Measurements from ENCODE around the gene XPO4. TPM values are rescaled to one million over a fixed set of nuclear protein-coding genes. Genes with fewer than 3 reads are reported as not detected.
"Not testable (repeated sequence)": the region's sequence is repeated elsewhere in the genome, so short reads cannot be mapped to it uniquely, and the experiment has no call there.

The XPO4 gene
- 18.6 TPM for polyA plus RNA-seq (2013, experiment 1 of 2)
- 17.2 TPM for polyA plus RNA-seq (2013, experiment 2 of 2)

DNA sequence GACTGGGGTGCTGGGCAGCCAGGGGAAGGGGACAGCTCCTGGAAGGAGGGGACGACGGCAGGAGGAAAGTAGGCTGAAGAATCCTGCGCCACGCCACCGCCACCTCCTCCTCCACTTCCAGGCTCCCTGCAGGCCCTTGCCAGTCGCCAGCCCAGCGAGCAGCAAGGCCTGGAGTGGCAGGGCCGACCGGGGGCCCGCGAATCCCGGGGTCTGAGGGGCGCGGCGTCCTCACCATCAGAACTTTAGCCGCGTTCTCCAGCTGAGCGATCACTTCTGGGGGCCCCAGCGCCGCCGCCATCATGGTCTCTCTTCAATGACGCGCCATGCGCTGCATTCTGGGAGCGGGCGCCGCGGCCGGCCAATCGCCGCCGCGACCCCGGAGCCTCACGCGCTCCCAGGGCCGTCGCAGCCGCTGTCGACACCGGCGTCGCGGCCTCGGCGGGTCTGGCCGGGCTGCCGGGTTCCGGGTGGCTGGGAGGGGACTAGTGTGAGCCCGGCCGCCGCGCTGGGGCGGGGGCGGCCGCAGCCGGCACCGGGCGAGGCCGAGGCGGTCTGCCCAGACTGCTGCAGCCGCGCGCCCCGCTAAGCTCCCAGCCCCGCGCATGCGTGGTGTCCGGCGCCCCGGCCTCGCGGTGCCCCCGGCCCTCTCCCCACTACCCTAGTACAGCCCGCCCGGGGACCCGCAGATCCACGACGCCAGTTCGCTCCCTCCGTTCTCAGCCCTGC is at the start of gene XPO4:
Gene XPO4 (minus strand): TSS at position 309 of the 726 bp plus-strand sequence. CDS start 8 bp downstream, at position 301.
- Histone ChIP-seq H3K36me3 (ENCODE audit: insufficient read depth, low read length) (peaks cover 23% of the 10 kb centered on the region), H3K9me3 (ENCODE audit: insufficient read depth, low read depth, low read length) (no peaks in the 10 kb centered on the region), H3K27ac (ENCODE audit: low read depth, low read length) (peak within 1 kb of the TSS; percentile 92), H3K27me3 (ENCODE audit: insufficient read depth, low read length) (no peaks in the 10 kb centered on the region), H3K4me1 (ENCODE audit: insufficient read depth, low read length) (peaks cover 8% of the 10 kb centered on the region), H3K9ac (ENCODE audit: low read depth, low read length) (peak within 1 kb of the TSS; percentile 98), H3K4me3 (ENCODE audit: low read length) (peak within 1 kb of the TSS; percentile 99)
- WGBS, result under 1% methylated on average over 81 of the region's 81 CpGs

DNA sequence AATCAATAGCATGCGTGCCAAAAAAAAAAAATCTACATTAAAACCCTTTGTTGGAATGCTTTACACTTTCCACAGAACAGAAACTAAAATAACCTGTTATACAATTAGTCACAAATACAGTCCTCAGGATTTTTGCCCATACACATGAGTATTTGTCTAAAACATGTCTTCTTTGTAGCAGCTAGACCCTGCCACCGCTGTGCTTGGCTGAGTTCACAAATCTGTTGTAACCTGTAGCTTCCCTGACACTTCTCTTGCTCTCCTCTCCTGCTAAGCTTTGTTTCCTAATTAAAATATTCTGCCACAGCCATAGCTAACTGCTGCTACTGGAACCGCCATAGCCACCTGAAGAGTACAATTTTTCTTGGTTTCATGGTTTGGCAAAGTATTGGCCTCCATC is 45.5 kb upstream of the XPO4 start:
- not testable (repeated sequence) for H3K9me3 ChIP-seq (ENCODE audit: insufficient read depth, low read depth, low read length); H3K4me3 ChIP-seq (ENCODE audit: low read length); H3K9ac ChIP-seq (ENCODE audit: low read depth, low read length); H3K4me1 ChIP-seq (ENCODE audit: insufficient read depth, low read length); H3K27ac ChIP-seq (ENCODE audit: low read depth, low read length); H3K36me3 ChIP-seq (ENCODE audit: insufficient read depth, low read length)
- 86% methylated on average over 3 of the region's 3 CpGs for WGBS
- peaks cover 28% of the 10 kb centered on the region for H3K27me3 ChIP-seq (ENCODE audit: insufficient read depth, low read length)

DNA sequence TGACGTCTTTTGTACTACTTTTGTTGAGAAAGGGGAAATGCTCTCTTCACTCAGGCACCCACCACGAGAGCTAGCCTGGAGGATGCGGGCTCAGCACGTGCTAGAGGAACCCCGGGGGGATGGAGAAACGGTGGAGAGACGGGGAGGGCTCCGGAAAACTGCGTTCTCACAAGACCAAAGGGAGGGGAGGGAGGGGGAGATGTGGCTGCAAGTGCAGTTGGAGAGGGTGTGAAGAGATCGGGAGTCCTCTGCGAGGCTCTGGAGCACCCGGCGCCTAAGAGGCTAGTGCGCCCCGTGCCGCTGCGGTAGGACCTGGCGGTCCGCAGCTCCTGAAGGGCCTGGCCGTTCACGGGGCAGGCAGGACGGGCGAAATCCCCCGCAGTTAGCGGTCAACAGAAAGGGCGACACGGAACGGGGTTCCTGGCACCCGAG is 43.4 kb upstream of the XPO4 start:
- Histone ChIP-seq H3K36me3 (ENCODE audit: insufficient read depth, low read length) (no peaks in the 10 kb centered on the region), H3K4me1 (ENCODE audit: insufficient read depth, low read length) (no peaks in the 10 kb centered on the region), H3K27ac (ENCODE audit: low read depth, low read length) (no peak overlapping the region), H3K27me3 (ENCODE audit: insufficient read depth, low read length) (peaks cover 28% of the 10 kb centered on the region), H3K4me3 (ENCODE audit: low read length) (peak overlapping the region; percentile 41), H3K9me3 (ENCODE audit: insufficient read depth, low read depth, low read length) (no peaks in the 10 kb centered on the region), H3K9ac (ENCODE audit: low read depth, low read length) (0 out of 2 replicates have a peak overlapping the region, but pooled peaks have one; percentile 9)
- WGBS, result 7% methylated on average over 29 of the region's 29 CpGs

DNA sequence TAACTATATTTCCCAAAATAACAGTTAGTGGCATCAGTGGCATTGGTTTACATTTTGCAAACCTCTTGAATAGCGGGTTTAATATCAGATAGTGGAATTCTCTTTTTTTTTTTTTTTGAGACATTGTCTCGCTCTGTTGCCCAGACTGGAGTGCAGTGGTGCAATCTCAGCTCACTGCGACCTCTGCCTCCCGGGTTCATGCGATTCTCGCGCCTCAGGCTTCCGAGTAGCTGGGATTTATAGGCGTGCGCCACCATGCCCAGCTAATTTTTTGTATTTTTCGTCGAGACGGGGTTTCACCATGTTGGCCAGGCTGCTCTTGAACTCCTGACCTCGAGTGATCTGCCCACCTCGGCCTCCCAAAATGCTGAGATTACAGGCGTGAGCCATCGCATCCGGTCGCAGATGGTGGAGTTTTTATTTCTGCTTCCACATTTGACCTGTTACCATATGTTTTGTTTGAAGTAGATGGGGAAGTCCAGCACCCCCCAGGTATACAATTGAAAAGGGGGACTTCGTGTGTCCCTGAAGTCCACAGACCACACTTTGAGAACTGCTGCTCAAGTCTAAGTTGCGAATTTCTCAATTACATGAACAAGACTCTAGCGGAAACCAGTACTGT is 40.5 kb upstream of the XPO4 start:
- WGBS, result 92% methylated on average over 22 of the region's 22 CpGs
- Histone ChIP-seq H3K4me3 (ENCODE audit: low read length) (no peak overlapping the region), H3K4me1 (ENCODE audit: insufficient read depth, low read length) (peaks cover 13% of the 10 kb centered on the region), H3K27ac (ENCODE audit: low read depth, low read length) (no peak overlapping the region), H3K27me3 (ENCODE audit: insufficient read depth, low read length) (peaks cover 28% of the 10 kb centered on the region), H3K9ac (ENCODE audit: low read depth, low read length) (no peak overlapping the region), H3K36me3 (ENCODE audit: insufficient read depth, low read length) (no peaks in the 10 kb centered on the region), H3K9me3 (ENCODE audit: insufficient read depth, low read depth, low read length) (no peaks in the 10 kb centered on the region)

DNA sequence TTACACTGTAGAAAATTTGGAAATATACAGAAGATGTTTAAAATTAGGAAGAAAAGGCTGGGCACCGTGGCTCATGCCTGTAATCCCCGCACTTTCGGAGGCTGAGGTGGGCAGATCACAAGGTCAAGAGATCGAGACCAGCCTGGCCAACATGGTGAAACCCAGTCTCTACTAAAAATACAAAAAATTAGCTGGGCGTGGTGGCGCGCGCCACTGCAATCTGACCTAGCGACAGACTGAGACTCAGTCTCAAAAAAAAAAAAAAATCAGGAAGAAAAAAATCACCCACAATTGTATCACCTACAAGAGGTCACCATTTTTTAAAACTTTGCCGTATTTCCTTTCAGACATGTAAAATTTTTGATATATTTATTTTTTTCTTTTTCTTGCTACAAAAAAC is 38.0 kb upstream of the XPO4 start:
- H3K9me3 ChIP-seq (ENCODE audit: insufficient read depth, low read depth, low read length); H3K27ac ChIP-seq (ENCODE audit: low read depth, low read length): not testable (repeated sequence)
- 97% methylated on average over 9 of the region's 10 CpGs for WGBS

DNA sequence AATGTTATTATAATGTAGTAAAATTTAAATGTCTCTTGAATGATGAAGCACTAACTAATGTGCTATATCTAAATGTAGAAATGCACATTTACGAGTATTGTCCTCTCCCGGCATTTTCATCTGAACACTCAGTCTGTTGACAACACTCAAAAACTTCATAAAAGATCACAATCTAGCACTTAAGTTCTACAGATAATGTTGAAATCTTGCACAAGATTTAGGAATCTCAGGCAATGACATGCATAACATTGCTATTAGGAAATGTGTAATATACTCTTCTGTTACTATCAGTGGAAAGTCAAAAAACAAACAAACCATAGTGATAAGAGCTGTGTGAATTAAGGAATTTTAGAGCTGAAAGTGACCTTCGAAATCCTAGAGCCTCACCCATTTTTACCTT is 37.5 kb upstream of the XPO4 start:
- Histone ChIP-seq H3K9ac (ENCODE audit: low read depth, low read length) (no peak overlapping the region; the same call in 1 of the 2 replicates), H3K27me3 (ENCODE audit: insufficient read depth, low read length) (peaks cover 7% of the 10 kb centered on the region), H3K27ac (ENCODE audit: low read depth, low read length) (no peak overlapping the region), H3K4me3 (ENCODE audit: low read length) (no peak overlapping the region), H3K4me1 (ENCODE audit: insufficient read depth, low read length) (peaks cover 13% of the 10 kb centered on the region), H3K36me3 (ENCODE audit: insufficient read depth, low read length) (no peaks in the 10 kb centered on the region), H3K9me3 (ENCODE audit: insufficient read depth, low read depth, low read length) (no peaks in the 10 kb centered on the region)
- 95% methylated on average over 2 of the region's 3 CpGs for WGBS

More for the DNA sequence above, 38.0 kb upstream of the XPO4 start:
- H3K4me1 ChIP-seq (ENCODE audit: insufficient read depth, low read length), result peaks cover 13% of the 10 kb centered on the region
- H3K9ac ChIP-seq (ENCODE audit: low read depth, low read length); H3K36me3 ChIP-seq (ENCODE audit: insufficient read depth, low read length); H3K4me3 ChIP-seq (ENCODE audit: low read length): not testable (repeated sequence)
- H3K27me3 ChIP-seq (ENCODE audit: insufficient read depth, low read length), result peaks cover 11% of the 10 kb centered on the region

DNA sequence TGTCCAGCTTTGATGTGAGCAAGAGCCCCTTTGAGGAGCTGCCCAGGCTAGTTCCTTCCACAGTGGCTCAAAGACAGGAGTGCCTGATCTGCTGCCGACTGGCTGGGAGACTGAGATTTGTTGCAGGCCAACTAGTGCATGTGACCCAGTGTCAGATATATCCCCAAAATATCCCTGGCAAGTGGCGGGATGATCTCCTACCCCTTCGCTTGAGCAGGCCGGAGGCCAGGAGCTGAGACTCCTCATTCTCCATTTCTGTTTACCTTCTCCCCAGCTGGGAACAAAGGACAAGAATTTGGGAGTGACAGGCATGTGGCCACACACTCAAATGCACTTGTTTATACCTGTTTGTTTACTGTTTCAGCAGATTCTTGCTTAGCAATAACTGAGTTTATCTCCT is 37.1 kb upstream of the XPO4 start:
- 71% methylated on average over 4 of the region's 4 CpGs for WGBS
- no peaks in the 10 kb centered on the region for H3K36me3 ChIP-seq (ENCODE audit: insufficient read depth, low read length)
- peaks cover 3% of the 10 kb centered on the region for H3K27me3 ChIP-seq (ENCODE audit: insufficient read depth, low read length)
- no peak overlapping the region; the same call in 1 of the 2 replicates for H3K9ac ChIP-seq (ENCODE audit: low read depth, low read length)
- H3K27ac ChIP-seq (ENCODE audit: low read depth, low read length), result no peak overlapping the region
- H3K4me3 ChIP-seq (ENCODE audit: low read length), result no peak overlapping the region
- no peaks in the 10 kb centered on the region for H3K9me3 ChIP-seq (ENCODE audit: insufficient read depth, low read depth, low read length)
- peaks cover 13% of the 10 kb centered on the region for H3K4me1 ChIP-seq (ENCODE audit: insufficient read depth, low read length)

DNA sequence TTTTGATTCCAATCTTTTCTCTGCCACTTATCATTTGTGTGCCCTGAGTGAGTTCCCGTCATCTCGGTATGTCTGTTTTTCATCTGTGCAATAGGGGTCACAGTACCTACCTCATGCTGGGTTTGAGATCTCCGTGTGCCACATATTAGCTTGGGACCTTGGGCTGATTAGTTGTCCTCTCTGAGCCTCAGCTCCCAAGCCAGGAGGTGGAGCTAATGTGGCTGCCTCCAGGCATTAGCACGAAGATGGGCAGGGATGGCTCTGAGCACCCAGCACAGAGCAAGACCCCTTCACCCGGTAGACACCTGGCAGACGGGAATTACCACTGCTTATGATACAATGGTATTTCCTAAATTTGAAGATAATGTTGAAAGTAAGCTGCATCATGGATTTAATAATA is 35.8 kb upstream of the XPO4 start:
- no peaks in the 10 kb centered on the region for H3K36me3 ChIP-seq (ENCODE audit: insufficient read depth, low read length)
- H3K27ac ChIP-seq (ENCODE audit: low read depth, low read length), result no peak overlapping the region
- peaks cover 13% of the 10 kb centered on the region for H3K4me1 ChIP-seq (ENCODE audit: insufficient read depth, low read length)
- H3K27me3 ChIP-seq (ENCODE audit: insufficient read depth, low read length), result no peaks in the 10 kb centered on the region
- no peaks in the 10 kb centered on the region for H3K9me3 ChIP-seq (ENCODE audit: insufficient read depth, low read depth, low read length)
- H3K4me3 ChIP-seq (ENCODE audit: low read length), result no peak overlapping the region
- WGBS, result 85% methylated on average over 6 of the region's 6 CpGs
- no peak overlapping the region for H3K9ac ChIP-seq (ENCODE audit: low read depth, low read length)

DNA sequence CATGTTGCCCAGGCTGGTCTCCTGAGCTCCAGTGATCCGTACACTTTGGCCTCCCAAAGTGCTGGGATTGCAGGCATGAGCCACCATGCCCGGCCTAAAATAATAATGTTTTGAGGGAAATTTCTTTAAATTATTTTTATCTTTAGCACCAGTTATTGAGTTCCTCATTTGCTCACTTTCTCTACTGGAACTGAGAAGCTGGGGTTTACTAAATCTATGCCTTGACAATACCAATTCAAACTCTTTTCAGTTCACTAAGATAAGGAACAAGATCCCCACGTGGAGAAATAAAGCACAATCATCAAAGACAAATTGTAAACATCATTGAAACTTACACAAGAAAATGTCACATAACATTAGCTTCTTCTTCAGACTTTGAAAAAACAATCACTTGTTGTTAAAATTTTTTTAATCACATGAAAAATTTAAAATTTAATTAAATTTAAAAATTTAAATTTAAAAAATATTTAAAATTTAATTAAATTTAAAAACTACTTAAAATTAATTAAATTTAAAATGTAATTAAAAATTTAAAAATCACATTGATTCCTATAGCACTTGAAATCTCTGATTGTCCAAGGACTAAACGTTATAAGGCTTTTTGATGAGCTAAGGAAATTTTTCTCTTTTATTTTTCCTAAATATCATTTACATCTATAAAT is 25.2 kb upstream of the XPO4 start:
- no peaks in the 10 kb centered on the region for H3K27me3 ChIP-seq (ENCODE audit: insufficient read depth, low read length)
- WGBS, result 94% methylated on average over 3 of the region's 4 CpGs
- H3K4me1 ChIP-seq (ENCODE audit: insufficient read depth, low read length), result no peaks in the 10 kb centered on the region
- H3K36me3 ChIP-seq (ENCODE audit: insufficient read depth, low read length), result no peaks in the 10 kb centered on the region
- no peak overlapping the region for H3K27ac ChIP-seq (ENCODE audit: low read depth, low read length)
- no peaks in the 10 kb centered on the region for H3K9me3 ChIP-seq (ENCODE audit: insufficient read depth, low read depth, low read length)
- H3K9ac ChIP-seq (ENCODE audit: low read depth, low read length), result no peak overlapping the region
- H3K4me3 ChIP-seq (ENCODE audit: low read length), result no peak overlapping the region

DNA sequence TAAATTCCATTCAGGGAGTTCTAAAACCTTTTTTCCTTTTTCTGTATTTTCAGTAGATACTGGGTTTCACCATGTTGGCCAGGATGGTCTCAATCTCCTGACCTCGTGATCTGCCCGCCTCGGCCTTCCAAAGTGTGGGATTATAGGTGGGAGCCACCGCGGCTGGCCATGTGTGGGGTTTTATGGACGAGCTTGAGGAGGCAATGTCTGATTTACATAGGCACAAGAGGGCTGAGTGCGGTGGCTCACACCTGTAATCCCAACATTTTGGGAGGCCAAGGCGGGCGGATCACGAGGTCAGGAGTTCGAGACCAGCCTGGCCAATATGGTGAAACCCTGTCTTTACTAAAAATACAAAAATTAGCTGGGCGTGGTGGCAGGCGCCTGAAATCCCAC is 22.8 kb upstream of the XPO4 start:
- H3K27ac ChIP-seq (ENCODE audit: low read depth, low read length); H3K9ac ChIP-seq (ENCODE audit: low read depth, low read length); H3K36me3 ChIP-seq (ENCODE audit: insufficient read depth, low read length); H3K4me1 ChIP-seq (ENCODE audit: insufficient read depth, low read length); H3K27me3 ChIP-seq (ENCODE audit: insufficient read depth, low read length); H3K9me3 ChIP-seq (ENCODE audit: insufficient read depth, low read depth, low read length); H3K4me3 ChIP-seq (ENCODE audit: low read length): not testable (repeated sequence)
- 87% methylated on average over 13 of the region's 13 CpGs for WGBS

DNA sequence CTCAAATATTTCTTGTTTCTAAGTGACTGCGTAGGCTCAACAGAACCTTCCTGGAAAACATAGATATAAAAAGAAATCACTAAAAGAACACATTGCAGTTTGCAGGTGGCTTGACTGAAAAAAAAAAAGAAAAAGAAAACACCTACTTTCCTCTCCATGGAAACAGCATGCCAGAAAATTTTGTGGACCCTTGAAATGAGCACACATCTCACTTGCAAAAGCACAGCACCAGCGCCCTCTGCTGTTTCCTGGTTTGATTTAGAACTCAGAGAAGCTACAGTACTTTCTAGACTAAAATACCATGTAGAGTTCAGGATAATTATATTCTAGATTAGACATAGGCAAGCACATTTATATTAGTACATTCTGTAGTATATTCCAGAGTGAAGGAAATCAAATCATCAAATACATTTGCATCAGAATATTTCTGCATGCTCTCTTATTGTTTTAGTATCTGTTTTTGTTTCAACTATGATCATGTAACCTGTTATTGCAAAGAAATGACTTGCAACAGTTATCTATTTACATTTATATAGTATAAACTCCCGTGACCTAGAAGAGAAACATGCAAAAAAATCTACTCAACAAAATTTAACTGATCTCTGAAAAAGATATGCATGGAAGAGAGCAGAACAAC is 22.3 kb upstream of the XPO4 start:
- WGBS, result 33% methylated on average over 3 of the region's 3 CpGs
- H3K36me3 ChIP-seq (ENCODE audit: insufficient read depth, low read length), result no peaks in the 10 kb centered on the region
- H3K9ac ChIP-seq (ENCODE audit: low read depth, low read length), result no peak overlapping the region
- H3K27me3 ChIP-seq (ENCODE audit: insufficient read depth, low read length), result no peaks in the 10 kb centered on the region
- H3K9me3 ChIP-seq (ENCODE audit: insufficient read depth, low read depth, low read length), result no peaks in the 10 kb centered on the region
- no peaks in the 10 kb centered on the region for H3K4me1 ChIP-seq (ENCODE audit: insufficient read depth, low read length)
- no peak overlapping the region for H3K27ac ChIP-seq (ENCODE audit: low read depth, low read length)
- H3K4me3 ChIP-seq (ENCODE audit: low read length), result no peak overlapping the region

Data from HUES64 (cell line).